Astrocyte of the cerebellum (primary cell): ENCODE results near the gene MAGEF1.

Source experiments
- DNase-seq: peaks from one replicate; pipeline ENCODE4 v3.0.0-alpha.2; 2011; ENCODE audit warnings: low read depth
- H3K4me3 ChIP-seq: 2 replicates; pipeline ENCODE4 v1.5.1; 2011; ENCODE audit warnings: mild to moderate bottlenecking, low read depth, low read length, moderate library complexity
- CTCF ChIP-seq: IDR thresholded peaks from 2 replicates; pipeline ENCODE4 v1.5.1; 2012; ENCODE audit warnings: low read length, low read depth, moderate library complexity, mild to moderate bottlenecking; ENCODE audit errors: missing control alignments
- in situ Hi-C: cut with HindIII; loops from 2 replicates; pipeline ENCODE4 v1.10.0; 2017; ENCODE audit warnings: low sequenced_read_pairs

Gene MAGEF1

GRCh38 chr3:184700759-184701158 is 11.1 kb downstream of the MAGEF1 start:
- no peak overlapping the region for H3K4me3 ChIP-seq
- DNase-seq = no peak
- TF ChIP-seq CTCF = no peak
- in situ Hi-C loops = no loop called here

- in situ Hi-C loops = no loop called here
- TF ChIP-seq CTCF = no peak
- DNase-seq = no peak
- no peak overlapping the region for H3K4me3 ChIP-seq
Measured at GRCh38 chr3:184697845-184698244, 14.0 kb downstream of the MAGEF1 start.

- TF ChIP-seq CTCF = no peak
- no peak overlapping the region for H3K4me3 ChIP-seq
- in situ Hi-C loops = no loop called here
- DNase-seq = no peak
Measured at GRCh38 chr3:184696697-184697096, 15.2 kb downstream of the MAGEF1 start.

DNA sequence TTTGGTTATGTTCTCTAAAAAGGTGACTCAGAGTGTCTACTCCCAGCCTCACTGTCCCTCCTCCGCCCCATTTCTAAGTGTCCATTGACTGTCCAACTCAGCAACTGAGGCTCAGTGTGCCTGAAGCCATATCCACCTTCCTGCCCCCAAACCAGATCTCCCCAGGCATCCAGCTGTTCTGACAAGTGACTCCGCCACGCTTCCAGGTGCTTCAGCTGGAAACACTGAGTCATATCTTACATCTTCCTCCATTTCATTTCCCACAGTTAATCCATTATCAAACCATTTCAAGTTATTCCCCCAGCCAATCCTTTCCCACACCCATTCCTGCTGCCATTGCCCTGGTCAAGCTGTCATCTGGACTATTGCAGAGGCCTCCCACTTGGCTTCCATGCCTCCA is 17.1 kb downstream of the MAGEF1 start:
- H3K4me3 ChIP-seq = no peak overlapping the region
- no peak for DNase-seq
- in situ Hi-C loops = no loop called here
- TF ChIP-seq CTCF = no peak

DNA sequence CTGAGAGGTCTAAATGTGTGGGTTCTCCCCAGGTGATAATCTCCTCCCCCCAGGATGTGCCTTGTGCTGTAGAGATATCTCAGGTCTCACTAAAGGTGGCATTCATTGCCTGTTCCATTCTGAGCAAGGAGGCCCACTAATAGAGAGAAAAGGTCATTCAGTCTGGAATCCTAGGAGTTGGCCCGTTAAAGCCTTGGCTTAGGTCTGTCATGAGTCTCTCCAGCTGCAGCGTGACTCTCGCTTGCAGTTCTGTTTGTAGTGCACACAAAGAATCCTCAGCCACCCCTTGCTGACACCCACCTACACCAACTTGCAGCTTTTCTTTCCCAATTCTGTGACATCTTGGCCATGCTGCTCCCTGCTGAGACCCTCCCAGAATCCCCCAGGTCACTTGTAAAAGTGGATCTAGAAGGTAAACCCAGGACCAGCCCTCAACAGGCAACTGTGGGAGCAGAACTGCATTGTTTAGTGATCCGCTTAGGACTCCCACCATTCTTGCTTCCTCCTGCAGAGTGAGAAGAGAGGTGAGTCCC is 17.7 kb downstream of the MAGEF1 start:
- in situ Hi-C loops = no loop called here
- no peak overlapping the region for H3K4me3 ChIP-seq
- TF ChIP-seq CTCF = no peak

DNA sequence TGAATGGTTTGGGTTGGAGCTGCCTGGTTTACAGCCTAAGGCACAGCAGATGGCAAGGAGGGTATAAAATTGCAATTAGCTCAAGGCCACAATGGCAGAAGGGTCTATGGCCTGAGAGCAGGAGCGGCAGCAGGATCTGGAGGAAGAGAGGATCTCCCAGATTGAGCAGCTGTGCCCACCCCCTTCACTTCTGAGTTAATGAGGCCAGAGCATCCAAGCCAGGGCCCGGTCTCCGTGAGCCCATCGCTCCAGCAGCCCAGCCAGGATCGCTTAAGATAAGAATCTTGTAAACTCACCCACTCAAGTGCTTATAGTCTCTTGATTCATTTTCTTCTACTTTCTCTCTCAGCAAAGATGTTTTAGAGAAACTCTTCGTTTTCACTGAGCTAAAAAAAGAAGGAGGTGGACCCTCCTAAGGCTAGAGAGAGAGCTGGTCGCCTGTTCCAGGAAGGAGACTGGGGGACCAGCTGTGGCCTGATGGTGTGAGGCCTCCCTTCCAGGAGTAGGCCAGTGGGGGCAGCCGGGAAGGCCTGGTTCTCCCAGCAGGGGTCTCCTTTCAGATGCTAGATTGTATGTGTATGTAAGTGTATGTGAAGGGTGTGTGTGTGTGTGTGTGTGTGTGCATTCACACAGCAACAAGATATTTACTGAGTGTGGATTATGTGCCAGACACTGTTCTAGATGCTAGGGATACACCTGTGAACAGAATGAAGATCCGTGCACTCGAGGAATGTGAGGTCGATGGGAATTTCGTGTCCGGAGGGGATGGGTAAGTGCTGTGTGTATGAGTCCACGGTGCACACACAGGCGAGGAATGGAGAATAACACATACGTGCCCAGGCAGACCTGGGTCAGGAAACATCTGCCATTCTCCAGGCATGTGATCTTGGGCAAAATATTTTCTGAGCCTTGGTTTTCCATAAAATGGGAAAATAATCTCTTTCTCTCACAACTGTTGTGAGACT is 18.6 kb downstream of the MAGEF1 start:
- H3K4me3 ChIP-seq = no peak overlapping the region
- no peak for TF ChIP-seq CTCF
- in situ Hi-C loops = no loop called here
- no peak for DNase-seq

More for the DNA sequence above, 17.7 kb downstream of the MAGEF1 start:
- no peak for DNase-seq
